Measurements from ENCODE around the gene UPF1.
"Not testable (repeated sequence)": the region's sequence is repeated elsewhere in the genome, so short reads cannot be mapped to it uniquely, and the experiment has no call there.

Gene UPF1

DNA sequence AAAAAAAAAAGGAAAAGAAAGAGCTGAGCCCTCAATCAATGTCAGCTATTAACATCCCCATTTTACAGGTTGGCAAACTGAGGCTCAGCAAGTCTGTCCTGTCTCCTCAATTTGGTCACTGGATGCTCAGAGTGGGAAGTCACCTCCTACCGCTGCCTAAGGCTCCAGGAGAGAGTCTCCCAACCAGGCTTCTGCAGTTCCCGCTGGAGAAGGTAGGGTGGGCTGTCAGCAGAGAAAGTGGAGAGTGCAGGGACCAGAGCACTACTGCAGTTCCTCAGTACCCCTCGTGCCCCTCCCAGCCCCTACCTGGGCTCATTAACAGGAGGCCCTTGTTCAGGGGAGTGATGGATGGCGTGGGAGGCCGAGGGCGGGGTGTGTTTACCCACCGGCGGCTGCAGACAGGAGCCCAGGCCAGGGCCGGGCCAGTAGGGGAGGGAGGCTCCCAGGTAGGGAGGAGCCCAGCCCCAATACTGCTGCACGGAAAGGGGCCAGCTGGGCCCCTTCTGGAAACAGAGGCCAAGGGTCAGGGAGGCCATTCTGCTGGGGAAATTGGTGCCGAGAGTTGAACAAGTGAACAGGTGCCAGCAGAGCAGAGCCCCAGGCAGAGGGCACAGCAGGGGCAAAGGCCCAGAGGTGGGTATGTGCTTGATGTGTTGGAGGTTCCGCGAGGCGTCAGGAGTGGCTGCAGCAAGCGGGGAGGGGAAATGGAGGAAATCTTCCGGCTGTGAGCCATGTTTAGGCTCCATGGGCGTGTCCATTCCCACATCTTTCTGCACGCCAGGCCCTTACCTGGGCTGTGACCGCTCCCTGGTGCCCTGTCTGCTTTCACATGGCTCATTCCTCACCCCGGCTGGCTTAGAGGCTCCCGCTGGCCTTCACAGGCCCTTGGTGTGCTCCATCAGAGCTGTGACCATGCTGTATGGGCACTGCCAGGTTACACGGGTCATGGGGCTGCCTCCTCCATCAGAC is 33.1 kb upstream of the UPF1 start:
- H3K4me3 ChIP-seq (ENCODE audit: low read depth, low read length): no peak overlapping the region

DNA sequence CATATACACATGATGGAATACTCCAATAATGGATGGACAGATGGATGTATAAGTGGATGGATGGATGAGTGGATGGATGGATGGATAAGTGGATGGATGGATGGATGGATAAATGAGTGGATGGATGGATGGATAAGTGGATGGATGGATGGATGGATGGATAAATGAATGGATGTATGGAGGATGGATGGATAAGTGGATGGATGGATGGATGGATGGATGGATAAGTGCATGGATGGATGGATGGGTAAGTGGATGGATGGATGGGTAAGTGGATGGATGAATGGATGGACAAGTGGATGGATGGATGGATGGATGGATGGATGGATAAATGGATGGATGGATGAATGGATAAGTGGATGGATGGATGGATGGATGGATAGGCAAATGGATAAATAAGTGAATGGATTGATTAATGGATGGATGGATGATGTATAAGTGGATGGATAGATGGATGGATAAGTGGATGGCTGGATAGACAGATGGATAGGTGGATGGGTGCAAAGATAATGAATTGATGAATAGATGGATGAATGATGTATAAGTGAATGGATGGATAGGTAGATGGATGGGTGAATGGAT is 32.3 kb upstream of the UPF1 start:
- no peak overlapping the region for H3K4me3 ChIP-seq (ENCODE audit: low read depth, low read length)

DNA sequence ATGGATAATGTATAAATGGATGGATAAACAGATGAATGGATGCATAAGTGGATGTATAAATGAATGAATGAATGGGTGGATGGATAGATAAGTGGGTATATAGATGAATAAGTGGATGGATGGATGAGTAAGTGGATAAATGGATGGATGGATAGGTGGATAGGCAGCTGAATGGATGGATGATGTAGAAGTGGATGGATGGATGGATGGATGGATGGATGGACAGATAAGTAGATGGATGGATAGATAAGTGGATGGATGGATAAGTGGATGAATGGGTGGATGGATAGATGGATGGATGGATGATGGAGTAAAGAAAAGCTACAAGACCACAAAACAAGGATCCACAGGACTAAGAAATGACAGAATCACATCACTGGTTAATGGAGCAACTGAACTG is 31.7 kb upstream of the UPF1 start:
- H3K4me3 ChIP-seq (ENCODE audit: low read depth, low read length): no peak overlapping the region

DNA sequence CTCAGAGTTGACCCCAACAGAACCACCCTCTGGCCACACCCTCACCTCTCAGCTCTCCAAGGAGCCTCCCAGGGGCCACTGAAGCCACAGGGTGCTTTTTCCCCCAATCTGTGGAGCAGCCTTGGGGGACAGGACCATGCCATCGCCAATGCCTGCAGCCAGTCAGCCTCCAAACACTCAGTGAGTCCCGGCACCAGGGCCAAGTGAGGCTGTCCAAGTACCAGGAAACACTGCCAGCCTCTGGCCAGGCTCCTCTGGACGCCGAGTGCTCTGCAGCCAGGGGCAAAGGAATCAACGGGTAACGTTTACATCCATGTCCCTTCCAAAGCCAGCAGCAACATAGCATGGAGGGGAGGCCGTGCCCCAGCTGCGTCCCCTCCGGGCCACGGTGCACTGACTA is 31.1 kb upstream of the UPF1 start:
- H3K4me3 ChIP-seq (ENCODE audit: low read depth, low read length): no peak overlapping the region

DNA sequence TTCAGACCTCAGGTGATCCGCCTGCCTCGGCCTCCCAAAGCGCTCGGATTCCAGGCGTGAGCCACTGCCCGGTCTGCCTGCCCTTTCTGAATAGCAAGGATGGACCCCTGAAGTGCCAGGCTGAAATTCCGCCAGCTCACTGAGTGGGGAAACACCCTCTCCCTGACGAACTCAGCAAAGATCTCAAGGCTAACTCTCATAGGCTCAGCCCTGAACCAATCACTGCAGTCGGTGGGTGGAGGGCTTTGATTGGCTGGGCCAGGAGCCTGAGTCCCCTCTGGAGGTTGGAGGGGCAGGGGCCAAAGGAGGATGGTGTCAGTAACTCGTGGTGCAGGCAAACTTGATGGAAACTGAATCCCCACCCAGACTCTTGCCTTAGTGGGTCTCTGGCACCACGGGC is 29.4 kb upstream of the UPF1 start:
- no peak overlapping the region for H3K4me3 ChIP-seq (ENCODE audit: low read depth, low read length)

DNA sequence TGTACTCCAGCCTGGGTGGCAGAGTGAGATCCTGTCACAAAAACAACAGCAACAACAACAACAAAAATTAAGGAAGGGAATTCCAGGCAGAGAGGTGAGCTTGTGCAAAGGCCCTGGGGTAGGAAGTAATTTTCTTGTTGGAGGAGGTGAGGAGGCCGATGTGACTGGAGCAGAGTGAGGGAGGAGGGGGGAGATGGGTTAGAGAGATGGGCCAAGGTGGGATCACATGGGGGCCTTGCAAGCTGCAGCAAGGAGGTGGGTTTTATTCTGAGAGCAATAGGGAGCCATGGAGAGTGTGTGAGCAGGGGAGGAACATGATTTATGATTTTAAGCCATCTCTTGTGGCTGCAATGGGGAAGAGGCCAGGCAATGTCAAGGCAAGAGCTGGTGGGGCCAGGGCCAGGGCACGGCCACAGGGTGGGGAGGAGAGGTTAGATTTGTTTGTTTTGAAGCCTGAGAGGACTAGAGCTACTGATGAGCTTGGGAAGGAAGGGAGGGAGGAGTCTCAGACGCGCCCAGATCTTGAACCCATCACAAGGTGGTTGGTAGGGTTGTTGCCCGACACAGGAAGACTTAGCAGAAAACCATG is 28.1 kb upstream of the UPF1 start:
- H3K4me3 ChIP-seq (ENCODE audit: low read depth, low read length): no peak overlapping the region

DNA sequence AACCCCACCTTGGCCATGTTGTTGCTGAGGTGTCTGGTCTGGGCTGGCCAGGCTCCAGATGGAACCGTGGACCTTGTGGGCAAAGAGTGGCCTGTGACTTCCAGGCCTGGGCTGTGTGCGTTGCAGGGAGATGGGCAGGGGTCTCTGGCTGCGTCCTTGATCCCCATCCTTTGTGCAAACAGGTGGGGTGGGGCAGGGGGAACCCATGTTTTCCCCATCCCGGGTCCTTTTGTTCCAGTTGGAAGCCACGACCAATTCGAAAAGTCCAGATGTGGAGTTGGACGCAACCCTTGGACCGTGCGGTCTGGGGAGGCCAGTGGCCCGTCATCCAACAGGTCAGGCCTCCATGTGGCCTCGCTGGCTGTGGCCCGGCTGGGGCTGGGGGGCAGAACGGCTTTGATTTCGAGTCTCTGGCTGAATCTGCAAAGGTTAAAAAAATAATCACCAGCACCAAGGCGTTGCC is 27.6 kb upstream of the UPF1 start:
- H3K4me3 ChIP-seq (ENCODE audit: low read depth, low read length): no peak overlapping the region

DNA sequence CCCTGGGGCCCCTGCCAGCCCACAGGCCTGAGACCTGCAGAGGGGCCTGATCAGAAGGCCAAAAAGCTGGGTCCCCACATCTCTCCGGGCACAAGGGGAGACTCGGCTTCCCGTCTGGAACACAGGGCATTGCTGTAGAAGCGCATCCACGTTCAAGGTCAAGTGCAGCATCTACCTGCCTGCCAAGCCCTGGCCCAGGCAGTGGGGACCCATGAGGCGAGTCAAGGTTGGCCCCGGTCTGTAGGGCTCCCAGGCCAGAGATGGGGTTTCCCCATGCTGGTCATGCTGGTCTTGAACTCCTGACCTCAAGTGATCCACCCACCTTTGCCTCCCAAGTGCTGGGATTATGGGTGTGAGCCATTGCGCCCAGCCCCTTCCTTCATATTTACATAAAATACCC is 27.1 kb upstream of the UPF1 start:
- no peak overlapping the region for H3K4me3 ChIP-seq (ENCODE audit: low read depth, low read length)

DNA sequence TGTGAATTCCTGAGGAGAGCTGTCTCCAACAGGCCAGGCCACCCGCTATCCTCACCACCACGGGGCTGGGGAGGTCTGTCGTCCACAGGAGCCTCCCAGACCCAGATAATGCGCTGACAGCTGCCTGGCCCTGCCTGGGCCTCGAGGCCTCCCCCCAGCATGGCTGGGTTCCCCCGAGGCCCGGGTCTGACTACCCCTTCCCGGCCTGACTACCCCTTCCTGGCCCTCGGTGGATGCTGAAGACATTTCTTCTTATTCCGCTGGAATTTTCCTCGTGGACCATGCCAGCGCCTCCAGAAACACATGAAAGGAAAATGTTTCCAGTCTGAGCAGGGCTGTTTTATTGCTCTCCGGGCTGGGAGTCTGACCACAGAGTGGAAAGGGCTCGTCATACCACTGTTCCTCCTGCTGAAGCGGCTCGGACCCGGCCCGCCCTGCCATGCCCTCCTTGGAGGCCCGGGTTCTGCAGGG is 23.9 kb upstream of the UPF1 start:
- H3K4me3 ChIP-seq (ENCODE audit: low read depth, low read length): no peak overlapping the region

DNA sequence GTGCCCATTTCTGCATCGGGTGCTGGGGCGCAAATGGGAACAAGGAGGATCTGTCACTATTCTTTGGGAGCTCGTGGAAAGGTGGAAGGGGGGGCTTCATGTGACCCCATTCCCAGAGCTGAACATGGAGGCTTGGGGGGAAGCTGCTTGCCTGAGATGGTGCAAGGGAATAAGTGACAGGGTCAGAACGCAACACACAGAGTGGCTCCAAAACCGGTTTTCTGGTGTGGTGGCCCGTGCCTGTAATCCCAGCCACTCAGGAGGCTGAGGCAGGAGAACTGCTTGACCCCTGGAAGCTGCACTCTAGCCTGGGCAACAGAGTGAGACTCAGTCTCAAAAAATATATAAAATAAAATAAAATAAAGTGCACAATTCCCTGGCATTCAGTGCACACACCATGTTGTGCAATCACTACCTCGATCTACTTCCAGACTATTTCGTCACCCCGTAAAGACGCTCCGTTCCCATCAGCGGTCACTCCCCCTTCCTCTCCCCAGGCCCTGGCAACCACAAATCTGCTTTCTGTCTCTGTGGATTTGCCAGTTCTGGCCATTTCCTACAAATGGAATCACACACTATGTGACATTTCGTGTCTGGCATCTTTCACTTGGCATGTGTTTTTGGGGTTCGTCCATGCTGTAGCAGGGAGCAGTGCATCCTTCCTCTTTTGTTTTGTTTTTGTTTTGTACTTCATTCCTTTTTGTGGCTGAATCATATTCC is 22.4 kb upstream of the UPF1 start:
- no peak overlapping the region for H3K4me3 ChIP-seq (ENCODE audit: low read depth, low read length)

DNA sequence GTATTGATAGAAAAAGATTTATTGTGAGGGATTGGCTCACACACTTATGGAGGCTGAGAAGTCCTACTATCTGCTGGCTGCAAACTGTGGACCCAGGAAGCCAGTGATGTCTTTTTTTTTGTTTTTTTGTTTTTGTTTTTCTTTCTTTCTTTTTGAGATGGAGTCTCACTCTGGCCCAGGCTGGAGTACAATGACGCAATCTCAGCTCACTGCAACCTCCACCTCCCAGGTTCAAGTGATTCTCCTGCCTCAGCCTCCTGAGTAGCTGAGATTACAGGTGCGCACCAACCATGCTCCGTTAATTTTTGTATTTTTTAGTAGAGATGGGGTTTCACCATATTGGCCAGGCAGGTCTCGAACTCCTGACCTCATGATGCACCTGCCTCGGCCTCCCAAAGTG is 20.1 kb upstream of the UPF1 start:
- H3K4me3 ChIP-seq (ENCODE audit: low read depth, low read length): not testable (repeated sequence)

DNA sequence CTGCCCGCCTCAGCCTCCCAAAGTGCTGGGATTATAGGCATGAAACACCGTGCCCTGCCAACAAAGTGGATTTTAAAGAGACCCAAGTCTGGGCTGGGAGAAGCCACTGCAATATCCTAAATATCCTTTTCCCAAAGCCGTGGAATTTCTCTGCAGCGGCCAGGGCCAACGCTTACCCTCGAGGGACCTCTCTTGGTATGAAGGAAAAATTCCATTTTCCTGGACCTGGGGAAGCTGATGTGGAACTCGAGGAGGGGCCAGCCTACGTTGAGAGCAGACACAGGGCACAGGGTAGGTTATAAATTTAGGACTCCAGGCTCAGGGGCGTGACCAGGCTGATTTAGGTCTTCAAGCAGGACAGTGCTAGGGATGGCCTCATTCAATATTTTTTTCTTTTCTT is 17.7 kb upstream of the UPF1 start:
- H3K4me3 ChIP-seq (ENCODE audit: low read depth, low read length): no peak overlapping the region

DNA sequence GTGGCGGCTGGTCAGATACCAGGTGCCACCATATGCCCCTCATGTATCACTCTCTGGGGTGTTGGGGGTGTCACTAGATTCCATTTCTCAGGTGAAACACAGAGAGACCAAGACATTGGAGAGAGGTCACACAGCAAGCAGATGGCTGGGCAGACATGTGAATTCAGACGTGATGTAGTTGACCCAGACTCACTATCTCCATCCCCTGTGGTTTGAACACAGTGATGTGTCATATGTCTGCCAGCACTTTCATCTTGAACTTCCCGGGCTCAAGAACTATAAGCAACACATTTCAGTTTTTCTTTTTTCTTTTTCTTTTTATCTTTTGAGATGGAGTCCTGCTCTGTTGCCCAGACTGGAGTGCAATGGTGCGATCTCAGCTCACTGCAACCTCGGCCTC is 16.1 kb upstream of the UPF1 start:
- H3K4me3 ChIP-seq (ENCODE audit: low read depth, low read length): no peak overlapping the region

DNA sequence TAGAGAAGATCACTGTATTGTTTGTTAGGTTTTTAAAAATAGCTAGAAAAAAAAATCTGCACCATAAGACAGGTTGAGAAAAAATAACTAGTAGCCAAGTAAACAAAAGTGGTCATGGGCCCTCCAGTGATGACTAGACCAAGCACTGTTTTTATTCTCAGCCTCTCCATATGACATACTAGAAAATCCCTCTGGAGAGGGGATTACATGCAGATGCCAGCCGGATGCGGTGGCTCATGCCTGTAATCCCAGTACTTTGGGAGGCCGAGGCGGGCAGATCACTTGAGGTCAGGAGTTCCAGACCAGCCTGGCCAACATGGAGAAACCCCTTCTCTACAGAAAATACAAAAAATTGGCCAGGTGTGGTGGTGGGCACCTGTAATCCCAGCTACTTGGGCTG is 15.1 kb upstream of the UPF1 start:
- not testable (repeated sequence) for H3K4me3 ChIP-seq (ENCODE audit: low read depth, low read length)

DNA sequence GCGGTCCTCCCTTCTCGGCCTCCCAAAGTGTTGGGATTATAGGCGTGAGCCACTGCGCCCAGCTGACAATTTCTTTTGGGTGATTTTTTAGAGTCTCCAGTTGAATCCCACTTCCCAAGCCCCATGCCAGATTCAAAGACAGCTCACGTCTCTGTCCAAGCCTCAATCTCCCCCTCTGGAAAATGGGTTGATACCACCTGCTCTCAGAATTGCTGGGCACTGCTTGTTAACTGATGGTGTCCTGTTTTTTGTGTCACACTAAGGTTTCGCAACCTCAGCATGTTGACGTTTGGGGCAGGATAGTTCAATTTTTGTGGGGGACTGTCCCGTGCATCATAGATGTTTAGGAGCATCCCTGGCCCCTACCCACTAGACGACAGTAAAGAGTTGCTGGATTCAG is 14.2 kb upstream of the UPF1 start:
- no peak overlapping the region for H3K4me3 ChIP-seq (ENCODE audit: low read depth, low read length)

DNA sequence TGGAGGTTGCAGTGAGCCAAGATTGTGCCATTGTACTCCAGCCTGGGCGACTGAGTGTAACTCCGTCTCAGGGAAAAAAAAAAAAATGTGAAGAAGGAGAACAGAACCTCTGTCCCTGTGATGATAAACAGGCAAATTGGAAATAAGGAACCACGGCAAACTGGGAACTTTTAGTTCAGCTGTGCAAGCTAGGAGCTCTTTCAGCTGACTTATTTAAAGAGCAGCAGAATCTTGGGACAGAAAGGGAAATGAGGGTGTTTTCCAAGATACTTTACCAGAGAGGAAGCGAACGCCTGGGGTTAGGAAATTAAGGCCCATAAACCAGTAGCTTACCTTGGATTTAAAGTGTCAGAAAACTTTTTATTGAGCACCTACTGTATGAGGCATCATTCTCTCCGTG is 3.0 kb upstream of the UPF1 start:
- H3K4me3 ChIP-seq (ENCODE audit: low read depth, low read length): no peak overlapping the region

DNA sequence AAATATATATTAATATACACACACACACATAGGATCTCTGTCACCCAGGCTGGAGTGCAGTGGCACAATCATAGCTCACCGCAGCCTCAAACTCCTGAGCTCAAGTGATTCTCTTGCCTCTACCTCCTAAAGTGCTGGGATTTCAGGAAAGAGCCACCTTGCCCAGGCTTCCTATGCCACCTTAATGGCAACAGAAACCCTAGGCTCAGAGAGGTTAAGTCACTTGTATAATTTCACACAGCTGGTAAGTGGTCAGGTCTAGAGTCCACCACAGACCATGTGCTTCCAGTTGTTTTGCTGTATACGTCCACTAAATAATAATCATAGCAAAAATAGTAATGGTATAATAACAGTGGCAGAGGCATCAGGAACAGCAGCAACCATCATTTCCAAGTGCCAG is 1.3 kb upstream of the UPF1 start:
- no peak overlapping the region for H3K4me3 ChIP-seq (ENCODE audit: low read depth, low read length)

DNA sequence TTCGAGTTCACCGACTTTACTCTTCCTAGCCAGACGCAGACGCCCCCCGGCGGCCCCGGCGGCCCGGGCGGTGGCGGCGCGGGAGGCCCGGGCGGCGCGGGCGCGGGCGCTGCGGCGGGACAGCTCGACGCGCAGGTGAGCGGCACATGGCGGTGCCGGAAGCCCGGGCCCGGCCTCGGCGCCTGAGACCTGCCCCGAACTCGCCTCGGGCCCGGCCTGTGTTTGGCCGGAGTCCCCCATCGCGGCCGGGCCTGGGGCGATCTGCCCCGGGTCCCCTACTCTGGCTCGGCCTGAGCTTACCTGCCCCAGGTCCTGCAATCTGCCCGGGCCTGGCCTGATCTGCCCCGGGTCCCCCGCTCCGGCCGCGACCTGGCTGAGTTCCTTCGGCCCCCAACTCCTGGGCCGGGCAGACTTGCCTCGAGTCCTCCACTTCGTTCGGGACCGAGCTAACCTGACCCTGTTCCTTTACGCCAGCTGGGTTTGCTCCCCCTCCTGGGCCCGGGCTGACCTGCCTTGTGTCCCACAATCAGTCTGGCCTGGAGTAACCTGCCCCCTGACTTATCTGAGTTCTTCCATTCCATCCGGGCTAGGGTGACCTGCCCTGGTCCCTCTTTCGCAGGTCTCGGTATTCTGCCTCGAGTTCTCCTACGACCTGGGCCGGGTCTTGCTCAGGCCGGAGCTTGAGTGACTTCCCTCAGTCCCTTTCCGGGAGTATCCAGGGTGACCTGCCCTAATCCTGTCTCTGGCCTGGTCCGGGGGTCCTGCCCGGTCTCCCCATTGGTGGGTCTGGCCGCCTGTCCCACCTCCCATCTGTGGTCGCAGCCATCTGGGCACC is 764 bp downstream of the UPF1 start:
- peak overlapping the region; percentile 86 for H3K4me3 ChIP-seq (ENCODE audit: low read depth, low read length)

DNA sequence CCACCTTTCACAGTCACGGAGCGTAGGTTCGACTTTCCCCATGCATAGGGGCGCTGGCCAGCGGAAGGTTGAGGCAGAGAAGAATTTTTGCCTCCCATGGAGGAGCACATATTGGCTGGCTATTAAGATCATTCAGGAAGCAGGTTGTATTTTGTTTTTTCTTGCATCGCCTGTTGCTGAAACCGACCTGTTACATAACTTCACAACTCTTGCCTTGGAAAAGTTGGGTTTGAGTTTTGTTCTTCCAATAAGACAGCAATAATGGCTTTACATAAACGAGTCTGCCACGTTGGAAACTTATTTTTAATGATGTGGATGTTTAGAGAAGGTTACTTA is 1.4 kb downstream of the UPF1 start:
- H3K4me3 ChIP-seq (ENCODE audit: low read depth, low read length): peak overlapping the region; percentile 86

DNA sequence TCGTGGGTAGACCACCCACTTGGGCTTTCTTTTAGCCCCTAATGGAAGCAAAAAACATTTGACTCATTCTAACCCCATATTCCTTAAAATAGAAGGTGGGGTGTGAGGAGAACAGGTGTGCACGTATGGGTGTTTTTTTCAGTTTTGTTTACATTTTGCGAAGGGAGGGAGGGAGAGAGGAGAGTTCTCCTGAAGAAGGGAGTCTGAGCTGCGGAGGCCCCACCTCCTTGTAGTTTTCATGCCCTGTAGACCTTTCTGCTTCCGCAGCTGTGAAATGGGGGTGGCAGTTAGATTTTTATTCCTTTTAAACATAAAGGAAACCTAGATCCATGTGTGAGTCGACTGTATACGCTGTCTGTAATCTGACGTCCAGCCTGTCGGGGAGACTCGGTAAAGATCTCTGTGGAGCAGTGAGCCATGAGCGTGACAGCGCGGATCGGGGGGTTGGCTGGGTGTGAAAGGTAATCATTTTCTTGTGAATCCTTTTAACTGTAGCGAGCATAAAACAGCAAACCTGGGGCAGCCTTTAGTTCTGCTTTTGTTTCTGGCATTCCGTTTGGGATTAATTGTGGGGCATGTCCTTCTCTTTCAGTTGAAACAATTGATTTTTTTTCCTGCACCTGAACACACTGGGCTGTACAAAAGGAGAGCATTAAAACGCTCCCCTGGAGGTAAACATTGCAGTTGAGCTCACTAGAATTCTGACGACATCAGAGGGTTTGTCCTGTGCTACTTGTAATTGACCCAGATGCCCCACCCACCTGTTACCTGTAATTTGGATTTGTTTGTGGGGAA is 2.3 kb downstream of the UPF1 start:
- H3K4me3 ChIP-seq (ENCODE audit: low read depth, low read length): peak overlapping the region; percentile 21

Measured in iPS-11a (cell line).